HepG2 (cell line): ENCODE measurements around the gene MCC. TPM values are rescaled to one million over a fixed set of nuclear protein-coding genes. Genes with fewer than 3 reads are reported as not detected.

Experiments used
- ATAC-seq: fragments of 200-7000 bp; cut with Tn5 transposase; 3 replicates; pipeline ENCODE4 v1.9.1; 2020; ENCODE audit warnings: mild to moderate bottlenecking, moderate library complexity
- BruUV-seq: library from RNA; stranded (reverse); fragments of 400-500 nt; replicated peaks from 2 replicates; lab custom pipeline; 2021; lab: Mats Ljungman, UMichigan
- CTCF ChIA-PET: fragments of 300-600 bp; formaldehyde crosslinking; extraction: SDS; loops from one replicate; lab custom pipeline; 2021; ENCODE audit warnings: low total read pairs, inconsistent platforms, low intra/inter-chr PET ratio; lab: Yijun Ruan, JAX
- POLR2A ChIA-PET: fragments of 350-600 bp; sonication (Branson Sonifier 250); formaldehyde crosslinking; loops from one replicate; lab custom pipeline; 2020; ENCODE audit warnings: antibody characterized with exemption, inconsistent platforms; lab: Yijun Ruan, JAX
- DNase-seq: peaks from one replicate; pipeline ENCODE4 v3.0.0-alpha.2; 2015; ENCODE audit warnings: low spot score
- FAIRE-seq: peaks from 3 replicates; lab custom pipeline; 2011; peaks lifted over from hg19 to GRCh38; lab: Jason Lieb, UNC
- H2AFZ ChIP-seq: one replicate; pipeline ENCODE4 v1.6.1; 2011; ENCODE audit warnings: low read length, inconsistent platforms
- H3K27ac ChIP-seq: fragments of 300-600 bp; 3 replicates; pipeline ENCODE4 v1.8.0; 2011; ENCODE audit warnings: mixed run types, mild to moderate bottlenecking, mixed read lengths, low read length, inconsistent platforms; ENCODE audit not compliant: insufficient read depth; ENCODE audit errors: extremely low read length
- H3K27me3 ChIP-seq, 2 experiments: fragments of 200-600 bp in 1 of 2; 2 replicates in 1 of 2; 3 replicates in 1 of 2; pipeline versions ENCODE4 v1.6.0 to v1.8.0; 2011; ENCODE audit warnings: low read length in 2 of 2, mild to moderate bottlenecking in 2 of 2, moderate library complexity in 2 of 2, inconsistent platforms in 1 of 2; ENCODE audit not compliant: insufficient read depth in 2 of 2, control insufficient read depth in 1 of 2
- H3K36me3 ChIP-seq, 2 experiments: fragments of 200-600 bp in 1 of 2; replicated peaks in 1 of 2; 2 replicates in 1 of 2; 3 replicates in 1 of 2; pipeline versions ENCODE4 v1.5.1 to v1.8.0; 2011; ENCODE audit warnings: low read length in 2 of 2, inconsistent platforms in 1 of 2; ENCODE audit not compliant: insufficient read depth in 2 of 2, control insufficient read depth in 1 of 2
- H3K4me1 ChIP-seq: 2 replicates; pipeline ENCODE4 v1.5.1; 2012; ENCODE audit warnings: low read length, inconsistent platforms; ENCODE audit not compliant: insufficient read depth
- H3K4me2 ChIP-seq: 2 replicates; pipeline ENCODE4 v1.6.0; 2011; ENCODE audit warnings: low read depth, low read length, inconsistent platforms
- H3K4me3 ChIP-seq, 3 experiments: fragments of 200-600 bp in 1 of 3; sonication (generic), shearing (Covaris generic) in 1 of 3; replicated peaks in 1 of 3; 2 replicates each; pipeline ENCODE4 v1.5.1; 2011 to 2016; ENCODE audit warnings: low read length in 3 of 3, inconsistent platforms in 2 of 3, low read depth in 2 of 3, mild to moderate bottlenecking in 2 of 3, control low read depth in 1 of 3, mixed read lengths in 1 of 3; ENCODE audit not compliant: insufficient read depth in 1 of 3
- H3K79me2 ChIP-seq: one replicate; pipeline ENCODE4 v1.6.1; 2011; ENCODE audit warnings: low read length, inconsistent platforms; ENCODE audit not compliant: insufficient read depth
- H3K9ac ChIP-seq: 2 replicates; pipeline ENCODE4 v1.6.0; 2011; ENCODE audit warnings: mild to moderate bottlenecking, low read depth, low read length, inconsistent platforms; ENCODE audit not compliant: insufficient read depth
- H3K9me3 ChIP-seq: 2 replicates; pipeline ENCODE4 v1.5.1; 2012; ENCODE audit warnings: mild to moderate bottlenecking, low read length
- H4K20me1 ChIP-seq: 2 replicates; pipeline ENCODE4 v1.6.0; 2011; ENCODE audit warnings: inconsistent platforms, mild to moderate bottlenecking, low read length, moderate library complexity; ENCODE audit not compliant: insufficient read depth
- CENPX ChIP-seq: sonication (generic); formaldehyde crosslinking; IDR thresholded peaks from 2 replicates; pipeline ENCODE4 v1.9.0; 2021; ENCODE audit warnings: mild to moderate bottlenecking, missing genetic modification reagents, moderate library complexity
- CERS6 ChIP-seq: sonication (generic); formaldehyde crosslinking; IDR thresholded peaks from 2 replicates; pipeline ENCODE4 v1.5.0; 2020; ENCODE audit warnings: missing genetic modification reagents
- DBP ChIP-seq: sonication (generic); formaldehyde crosslinking; IDR thresholded peaks from 2 replicates; pipeline ENCODE4 v1.4.0; 2020; ENCODE audit warnings: missing genetic modification reagents; ENCODE audit errors: not compliant biosample characterization
- GABPB1 ChIP-seq: IDR thresholded peaks from 2 replicates; pipeline ENCODE4 v1.6.1; 2016; ENCODE audit warnings: mild to moderate bottlenecking, missing genetic modification reagents, moderate library complexity, missing compliant biosample characterization
- GPBP1L1 ChIP-seq: sonication (generic); formaldehyde crosslinking; IDR thresholded peaks from 2 replicates; pipeline ENCODE4 v1.5.0; 2020; ENCODE audit warnings: mild to moderate bottlenecking, missing genetic modification reagents
- KDM2A ChIP-seq: sonication (generic); formaldehyde crosslinking; IDR thresholded peaks from 2 replicates; pipeline ENCODE4 v1.4.0; 2020; ENCODE audit warnings: low read depth, missing genetic modification reagents, borderline replicate concordance
- PAF1 ChIP-seq: IDR thresholded peaks from 2 replicates; pipeline ENCODE4 v1.6.1; 2016; ENCODE audit warnings: missing genetic modification reagents, missing compliant biosample characterization
- STAG1 ChIP-seq: sonication (generic); formaldehyde crosslinking; IDR thresholded peaks from 2 replicates; pipeline ENCODE4 v1.4.0; 2020; ENCODE audit warnings: missing genetic modification reagents
- TBL1XR1 ChIP-seq: fragments of 150-350 bp; IDR thresholded peaks from 2 replicates; pipeline ENCODE4 v1.6.1; 2014; ENCODE audit warnings: borderline replicate concordance, low read length; ENCODE audit not compliant: partially characterized antibody
- TOE1 ChIP-seq: sonication (generic); formaldehyde crosslinking; IDR thresholded peaks from 2 replicates; pipeline ENCODE4 v1.4.0; 2020; ENCODE audit warnings: mild to moderate bottlenecking, missing genetic modification reagents
- ZNF275 ChIP-seq: sonication (generic); formaldehyde crosslinking; IDR thresholded peaks from 2 replicates; pipeline ENCODE4 v1.8.0; 2022; ENCODE audit warnings: missing genetic modification reagents, mild to moderate bottlenecking, inconsistent platforms, borderline replicate concordance
- ZNF629 ChIP-seq: sonication (generic); formaldehyde crosslinking; conservative IDR thresholded peaks from 2 replicates; pipeline ENCODE4 v1.5.0; 2020; ENCODE audit warnings: missing genetic modification reagents
- ZNF737 ChIP-seq: sonication (generic); formaldehyde crosslinking; IDR thresholded peaks from 2 replicates; pipeline ENCODE4 v1.5.0; 2020; ENCODE audit warnings: missing genetic modification reagents, mild to moderate bottlenecking, borderline replicate concordance
- WGBS: methylation state at CpG from one replicate; pipeline ENCODE4 v1.1.6; 2017; ENCODE audit warnings: low lambda C conversion rate; 5-methylcytosine and 5-hydroxymethylcytosine counted together
- in situ Hi-C: cut with HindIII; loops from 2 replicates; pipeline ENCODE4 v1.10.0; 2017; ENCODE audit warnings: low pct_unique_long_range_greater_than_20kb; ENCODE audit not compliant: extremely low pct_ligation_motif_present
- intact Hi-C: fragments of 100-400 bp; cut with micrococcal nuclease; formaldehyde crosslinking; loops from one replicate; pipeline ENCODE4 v1.10.0; 2022; ENCODE audit not compliant: unreplicated experiment
- polyA plus RNA-seq, 8 experiments: library from polyadenylated mRNA; depleted of rRNA in 3 of 8; stranded (reverse) in 7 of 8; unstranded in 1 of 8; fragments of >200 nt; fragmentation: Illumina TruSeq in 4 of 8; extraction: Trizol in 4 of 8; gene quantifications; 2 replicates each; pipeline versions ENCODE4 v1.2.1 to v1.2.3, GENCODE V29; 2011 to 2016; ENCODE audit warnings: low read depth in 4 of 8, missing spikeins in 1 of 8, mixed read lengths in 1 of 8; ENCODE audit not compliant: insufficient read depth in 1 of 8
- total RNA-seq, 5 experiments: library from RNA; depleted of rRNA; stranded (reverse); fragments of >200 nt; fragmentation: Illumina TruSeq; extraction: Trizol; gene quantifications; 2 replicates each; pipeline ENCODE4 v1.2.3, GENCODE V29; 2016; ENCODE audit warnings: low read depth in 1 of 5

The MCC gene
- total and polyA plus RNA-seq, 2 of the 13 experiments (the other 11 are each of a cell fraction or from before 2014, with no cell fraction given): 0.55 to 2.4 TPM

- peaks cover 3 to 12% of the 10 kb centered on the region in 2 experiments; a peak in 3 of 5 replicates for H3K36me3 ChIP-seq
- 100% methylated on average over 4 of the region's 4 CpGs for WGBS
These were observed 462.7 kb downstream of the MCC start for GRCh38 chr5:113025596-113025995.

More at GRCh38 chr5:113025596-113025995, 462.7 kb downstream of the MCC start:
- Histone ChIP-seq H2AFZ (no peak overlapping the region), H3K9ac (no peak overlapping the region), H3K79me2 (no peaks in the 10 kb centered on the region), H3K27me3 (no peaks in the 10 kb centered on the region), H3K4me1 (peaks cover 21% of the 10 kb centered on the region), H3K9me3 (no peaks in the 10 kb centered on the region), H3K4me3 (no peak overlapping the region), H4K20me1 (no peaks in the 10 kb centered on the region), H3K4me2 (no peak overlapping the region), H3K27ac (no peak overlapping the region)
- no peak for DNase-seq
- intact Hi-C loops: no loop called here
- in situ Hi-C loops: loop anchor here (25.0 kb wide), 1 partner anchor 487 kb away; the partner anchor contains the start of gene YTHDC2
- no peak for ATAC-seq
- no peak for TF ChIP-seq DBP (CRISPR knock-in tag)
- TF ChIP-seq PAF1 (CRISPR knock-in tag): no peak
- TF ChIP-seq ZNF629 (CRISPR knock-in tag): no peak
- TF ChIP-seq ZNF737 (CRISPR knock-in tag): no peak
- TF ChIP-seq TOE1 (CRISPR knock-in tag): no peak
- TF ChIP-seq ZNF275 (CRISPR knock-in tag): no peak
- TF ChIP-seq CENPX (CRISPR knock-in tag): no peak
- no peak for TF ChIP-seq STAG1 (CRISPR knock-in tag)
- TF ChIP-seq KDM2A (CRISPR knock-in tag): no peak
- TF ChIP-seq TBL1XR1: no peak
- no peak for TF ChIP-seq GPBP1L1 (CRISPR knock-in tag)
- TF ChIP-seq CERS6 (CRISPR knock-in tag): no peak
- no peak for TF ChIP-seq GABPB1 (CRISPR knock-in tag)
- BruUV-seq: no TSS peak
- FAIRE-seq: no peak
- ChIA-PET POLR2A (no interaction called here), CTCF (no interaction called here)
